OCI-LY7 (cell line): ENCODE measurements around the gene CDH23.

Experiments
- CTCF ChIP-seq: fragments of 200-600 bp; sonication (generic); conservative IDR thresholded peaks from 2 replicates; pipeline ENCODE4 v1.5.1; 2014; ENCODE audit warnings: mild to moderate bottlenecking, antibody characterized with exemption, low read length, moderate library complexity, mixed read lengths
- EZH2phosphoT487 ChIP-seq: fragments of 200-600 bp; sonication (generic); IDR thresholded peaks from 2 replicates; pipeline ENCODE4 v1.6.1; 2018; ENCODE audit warnings: low read depth, borderline replicate concordance, mild to moderate bottlenecking, mixed run types, antibody characterized with exemption, low read length, moderate library complexity, mixed read lengths

- TF ChIP-seq CTCF (no peak), EZH2phosphoT487 (no peak)
Observed at GRCh38 chr10:71489077-71489476, 92.4 kb downstream of the CDH23 start.
